Measurements from ENCODE around the gene PXYLP1.
"Not testable (repeated sequence)": the region's sequence is repeated elsewhere in the genome, so short reads cannot be mapped to it uniquely, and the experiment has no call there.

PXYLP1 gene

GRCh38 chr3:141274411-141275031 is 42.9 kb downstream of the PXYLP1 start:
- no peak for DNase-seq

DNA sequence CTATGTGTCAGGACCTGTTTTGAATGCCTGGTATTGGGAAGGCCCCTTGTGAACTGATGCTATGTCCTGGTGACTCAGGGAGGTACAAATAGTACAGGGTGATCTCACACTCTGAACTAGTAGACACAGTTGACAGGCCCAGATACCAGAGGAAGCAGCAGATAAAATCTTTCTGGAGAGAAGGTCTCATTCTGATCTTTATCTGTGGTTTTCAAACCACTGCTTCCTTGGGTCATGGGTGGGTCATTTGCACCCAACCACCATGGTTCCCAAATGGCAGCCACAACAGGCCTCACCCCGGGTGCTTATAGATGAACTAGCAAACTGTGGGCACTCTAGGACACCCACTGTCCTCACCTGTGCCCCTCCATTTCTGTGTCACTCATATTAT is 43.4 kb downstream of the PXYLP1 start:
- no peak for DNase-seq

- DNase-seq: no peak
Observed at GRCh38 chr3:141275511-141275910, 43.9 kb downstream of the PXYLP1 start.

DNA sequence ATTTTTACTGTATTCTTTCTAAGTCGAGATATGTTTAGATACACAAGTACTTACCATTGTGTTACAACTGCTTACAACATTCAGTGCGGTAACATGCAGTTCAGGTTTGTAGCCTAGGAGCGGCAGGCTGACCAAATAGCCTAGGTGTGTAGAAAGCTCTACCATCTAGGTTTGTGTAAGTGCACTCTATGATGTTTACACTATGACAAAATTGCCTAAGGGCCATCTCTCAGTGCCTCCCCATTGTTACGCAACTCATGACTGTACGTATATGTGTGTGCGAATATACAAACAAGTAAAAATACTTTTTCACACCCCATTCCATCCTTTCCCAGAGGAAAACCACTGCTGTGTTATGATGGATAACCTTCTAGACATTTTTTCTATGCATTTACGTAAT is 44.3 kb downstream of the PXYLP1 start:
- no peak for DNase-seq

GRCh38 chr3:141276398-141276797 is 44.8 kb downstream of the PXYLP1 start:
- no peak for DNase-seq

DNA sequence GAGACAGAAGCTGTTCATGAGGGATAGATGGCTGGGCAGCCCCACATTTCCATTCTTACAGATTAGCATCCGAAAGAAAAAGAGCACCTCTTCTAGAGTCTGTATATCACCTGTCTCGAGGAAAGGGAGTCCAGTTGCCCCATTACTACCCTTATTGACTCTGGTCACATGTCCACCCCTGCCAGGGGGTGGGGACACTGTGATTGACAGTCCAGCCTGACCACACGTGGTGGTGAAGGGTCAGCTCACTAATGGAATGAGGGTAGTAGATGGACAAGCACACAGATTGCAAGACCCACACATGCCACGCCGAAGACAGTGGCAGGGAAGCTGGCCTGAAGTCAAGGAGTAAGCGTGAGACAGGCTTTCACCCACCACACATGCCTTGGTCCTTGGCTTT is 45.8 kb downstream of the PXYLP1 start:
- no peak for DNase-seq

DNA sequence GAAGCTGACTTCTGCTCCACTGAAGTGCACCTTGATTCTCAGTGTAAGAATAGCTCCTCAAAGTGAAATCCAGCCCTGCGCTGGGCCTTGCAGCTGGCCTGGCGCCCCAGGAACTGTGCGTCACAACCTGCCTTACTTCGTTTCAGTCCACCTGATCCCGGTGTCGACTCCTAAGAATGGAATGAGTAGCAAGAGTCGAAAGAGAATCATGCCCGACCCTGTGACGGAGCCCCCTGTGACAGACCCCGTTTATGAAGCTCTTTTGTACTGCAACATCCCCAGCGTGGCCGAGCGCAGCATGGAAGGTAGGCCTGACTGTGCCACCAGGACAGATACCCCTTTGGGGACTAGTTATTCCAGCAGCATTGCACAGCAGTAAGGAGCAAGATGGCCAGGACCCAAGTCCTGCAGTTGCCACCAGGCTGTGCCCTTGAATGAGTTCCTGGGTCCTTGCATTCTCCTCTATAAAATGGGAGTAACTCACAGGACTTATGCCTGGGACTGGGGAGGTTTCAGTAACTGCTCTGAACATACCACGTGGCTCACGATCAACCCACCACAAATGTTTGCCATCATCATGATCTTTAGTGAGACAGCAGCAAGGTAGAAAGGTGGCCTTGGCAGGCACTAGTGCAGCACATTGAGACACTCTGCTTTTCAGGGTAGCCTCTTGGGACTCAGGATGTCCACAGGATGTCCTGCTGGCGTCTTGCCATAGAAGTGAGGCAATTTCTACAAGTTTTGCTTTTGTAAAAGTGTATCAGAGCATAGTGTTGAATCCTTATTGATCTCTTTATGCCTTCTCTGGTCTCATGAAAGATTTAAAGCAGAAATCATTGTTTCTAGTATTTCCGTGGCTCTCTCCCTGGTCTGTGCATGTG is 46.8 kb downstream of the PXYLP1 start:
- DNase-seq: no peak

GRCh38 chr3:141279077-141279967 is 47.7 kb downstream of the PXYLP1 start:
- DNase-seq: peak; percentile 34

DNA sequence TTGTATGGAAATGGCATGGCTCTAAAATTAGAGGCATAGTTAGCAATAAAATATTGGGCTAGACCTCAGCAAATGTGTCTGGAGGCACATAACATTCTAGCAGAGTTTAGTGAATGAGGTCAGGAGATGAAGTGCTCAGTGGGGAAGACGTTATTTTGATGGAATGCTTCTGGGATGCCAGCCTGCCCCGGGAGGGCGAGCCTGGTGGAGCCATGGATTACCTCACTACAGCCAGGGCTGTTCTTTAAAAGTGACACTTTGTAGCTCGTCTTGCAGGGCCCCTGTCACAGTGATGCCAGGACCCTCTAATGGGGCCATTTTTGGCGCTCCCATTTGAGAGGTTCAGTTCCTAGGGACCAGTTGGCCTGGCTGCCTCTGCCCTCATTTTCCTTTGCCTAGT is 48.5 kb downstream of the PXYLP1 start:
- DNase-seq: no peak

GRCh38 chr3:141280690-141281089 is 49.1 kb downstream of the PXYLP1 start:
- no peak for DNase-seq

GRCh38 chr3:141285570-141285969 is 53.9 kb downstream of the PXYLP1 start:
- DNase-seq: no peak

DNA sequence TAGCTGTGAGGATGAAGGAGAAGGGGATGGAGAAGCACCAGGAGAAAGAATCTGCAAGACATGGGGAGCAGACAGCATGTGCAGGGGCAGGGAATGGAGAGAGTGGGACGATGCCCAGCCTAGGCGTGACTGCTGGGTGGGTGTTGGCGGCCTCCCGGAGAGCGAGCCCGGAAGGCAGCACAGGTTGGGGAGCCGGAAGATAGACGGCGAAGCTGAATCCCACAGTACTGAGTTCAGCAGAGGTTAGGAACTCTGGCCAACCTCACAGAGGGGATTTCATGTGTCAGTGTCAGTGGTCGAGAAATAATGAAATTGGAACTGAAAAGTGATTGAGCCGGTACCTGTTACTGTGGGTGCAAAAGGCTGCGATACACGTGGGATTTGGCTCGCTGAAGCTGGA is 55.2 kb downstream of the PXYLP1 start:
- no peak for DNase-seq

- DNase-seq: no peak
Observed at GRCh38 chr3:141287326-141287725, 55.7 kb downstream of the PXYLP1 start.

DNA sequence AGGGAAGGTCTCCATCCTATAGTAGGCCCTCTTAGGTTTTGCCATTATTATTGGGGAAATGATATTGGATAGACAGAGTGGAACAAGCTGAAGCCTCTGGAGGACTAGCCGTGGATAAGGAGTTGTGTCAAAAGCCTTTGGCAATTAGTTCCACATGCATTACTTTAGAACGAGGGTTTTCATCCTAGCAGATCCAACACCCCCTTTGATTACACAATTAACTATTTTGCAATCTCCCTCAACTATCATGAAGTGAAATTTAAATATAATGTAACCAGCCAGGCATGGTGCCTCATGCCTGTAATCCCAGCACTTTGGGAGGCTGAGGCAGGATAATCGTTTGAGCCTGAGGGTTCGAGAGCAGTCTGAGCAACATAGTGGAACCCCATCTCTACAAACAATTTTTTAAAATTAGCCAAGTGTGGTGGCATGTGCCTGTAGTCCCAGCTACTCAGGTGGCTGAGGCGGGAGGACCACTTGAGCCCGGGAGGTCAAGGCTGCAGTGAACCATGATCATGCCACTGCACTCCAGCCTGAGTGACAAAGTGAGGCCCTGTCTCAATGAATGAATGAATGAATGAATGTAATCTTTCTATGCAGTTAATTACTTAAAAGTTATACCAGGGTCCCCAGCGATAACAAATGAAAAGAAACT is 56.8 kb downstream of the PXYLP1 start:
- no peak for DNase-seq

GRCh38 chr3:141289228-141289772 is 57.7 kb downstream of the PXYLP1 start:
- no peak for DNase-seq

DNA sequence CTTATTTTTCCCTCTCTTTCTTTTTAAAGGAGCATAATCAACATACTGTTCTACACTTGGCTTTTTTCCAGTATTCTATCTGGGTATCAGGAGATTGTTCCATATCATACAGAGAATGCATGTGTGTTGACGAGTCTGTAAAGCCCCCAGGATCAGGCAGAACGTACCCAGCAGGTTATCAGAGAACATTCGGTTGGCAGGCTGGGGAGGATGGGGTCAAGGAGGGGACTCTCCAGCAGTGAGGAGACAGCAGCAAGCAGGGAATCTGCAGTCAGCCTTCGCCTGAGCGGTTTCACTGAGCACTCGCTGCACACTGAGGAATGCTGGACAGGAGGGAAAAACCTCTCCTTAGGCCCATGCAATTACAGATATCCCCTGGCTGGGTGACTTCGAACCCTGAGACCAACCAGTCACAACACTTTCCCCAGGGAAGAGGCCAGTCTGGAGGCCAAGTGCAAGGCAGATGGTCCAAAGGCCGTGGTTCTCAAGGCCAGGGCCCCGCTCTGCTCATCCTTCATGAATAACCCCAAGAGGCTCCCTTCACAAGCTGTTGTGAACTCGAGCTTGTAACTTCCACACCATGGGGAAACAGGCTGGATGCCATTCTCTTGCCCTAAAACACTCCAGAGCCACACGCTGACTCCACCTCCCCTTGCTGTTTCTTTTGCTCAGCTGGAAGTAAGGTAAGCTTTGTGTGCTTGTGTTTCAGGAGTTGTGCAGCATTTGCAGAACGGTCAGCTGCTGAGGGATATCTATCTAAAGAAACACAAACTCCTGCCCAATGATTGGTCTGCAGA is 60.1 kb downstream of the PXYLP1 start:
- no peak for DNase-seq

GRCh38 chr3:141292356-141293058 is 60.9 kb downstream of the PXYLP1 start:
- no peak for DNase-seq

DNA sequence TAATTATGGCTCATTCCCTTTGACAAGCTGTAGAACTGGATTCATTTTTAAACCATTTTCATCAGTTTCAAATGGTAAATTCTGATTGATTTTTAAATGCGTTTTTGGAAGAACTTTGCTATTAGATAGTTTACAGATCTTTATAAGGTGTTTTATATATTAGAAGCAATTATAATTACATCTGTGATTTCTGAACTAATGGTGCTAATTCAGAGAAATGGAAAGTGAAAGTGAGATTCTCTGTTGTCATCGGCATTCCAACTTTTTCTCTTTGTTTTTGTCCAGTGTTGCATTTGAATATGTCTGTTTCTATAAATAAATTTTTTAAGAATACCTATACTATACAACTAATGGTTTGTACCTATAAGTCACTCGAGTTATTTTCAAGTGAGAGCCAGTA is 62.7 kb downstream of the PXYLP1 start:
- DNase-seq: no peak

DNA sequence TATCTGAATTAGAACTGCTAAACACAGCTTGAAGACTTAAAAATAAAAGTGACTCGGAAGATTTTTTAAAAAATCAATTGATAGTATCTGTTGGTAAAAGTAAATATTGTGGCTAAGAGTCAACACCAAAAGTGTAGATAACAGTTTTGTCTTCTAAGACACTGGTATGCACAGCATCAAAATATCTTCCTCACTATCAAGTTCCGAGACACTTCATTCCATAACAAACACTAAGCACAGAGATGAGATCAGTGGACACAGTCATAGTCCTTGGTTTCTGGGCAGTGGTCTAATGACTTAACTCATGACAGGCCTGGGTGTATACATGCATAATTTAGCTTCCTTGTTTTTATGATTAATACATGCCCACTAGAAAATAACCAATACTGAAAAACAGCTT is 63.2 kb downstream of the PXYLP1 start:
- no peak for DNase-seq

DNA sequence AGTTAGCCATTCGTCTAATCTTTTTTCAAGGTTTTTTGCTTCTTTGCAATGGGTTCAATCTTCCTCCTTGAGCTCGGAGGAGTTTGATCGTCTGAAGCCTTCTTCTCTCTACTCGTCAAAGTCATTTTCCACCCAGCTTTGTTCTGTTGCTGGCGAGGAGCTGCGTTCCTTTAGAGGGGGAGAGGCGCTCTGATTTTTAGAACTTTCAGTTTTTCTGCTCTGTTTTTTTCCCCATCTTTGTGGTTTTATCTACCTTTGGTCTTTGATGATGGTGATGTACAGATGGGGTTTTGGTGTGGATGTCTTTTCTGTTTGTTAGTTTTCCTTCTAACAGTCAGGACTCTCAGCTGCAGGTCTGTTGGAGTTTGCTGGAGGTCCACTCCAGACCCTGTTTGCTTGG is 68.8 kb downstream of the PXYLP1 start:
- DNase-seq: not testable (repeated sequence)

All from 8988T (cell line).